Gastroesophageal sphincter (tissue), 4 donors: ENCODE results near the gene SDK1. TPM values are rescaled to one million over a fixed set of nuclear protein-coding genes. Genes with fewer than 3 reads are reported as not detected.

Source experiments
- ATAC-seq: fragments of 150-250 bp; one replicate; pipeline ENCODE4 v1.9.1; 2016; ENCODE audit warnings: mild to moderate bottlenecking, moderate library complexity
- H3K27ac ChIP-seq, 4 donors: fragments of 200-600 bp; sonication (generic) in 3 of 4; 1 replicate in 3 of 4; 2 replicates in 1 of 4; pipeline ENCODE4 v1.5.1; 2016 to 2019
- H3K27me3 ChIP-seq: fragments of 200-600 bp; sonication (generic); one replicate; pipeline ENCODE4 v1.5.1; 2019
- H3K36me3 ChIP-seq, 2 donors: fragments of 200-600 bp; sonication (generic); one replicate each; pipeline ENCODE4 v1.5.1; 2019; ENCODE audit warnings: control low read depth in 1 of 2
- H3K4me1 ChIP-seq, 3 donors: fragments of 200-600 bp; sonication (generic); 1 replicate in 2 of 3; 2 replicates in 1 of 3; pipeline ENCODE4 v1.5.1; 2016 to 2019; ENCODE audit warnings: control low read depth in 2 of 3
- H3K4me3 ChIP-seq, 2 donors: fragments of 200-600 bp; sonication (generic); one replicate each; pipeline ENCODE4 v1.5.1; 2019; ENCODE audit warnings: mild to moderate bottlenecking in 1 of 2, moderate library complexity in 1 of 2
- H3K9me3 ChIP-seq, 3 donors: fragments of 200-600 bp; sonication (generic); one replicate each; pipeline ENCODE4 v1.5.1; 2017 to 2019; ENCODE audit warnings: control low read depth in 2 of 3
- CTCF ChIP-seq, 4 experiments: fragments of 200-600 bp in 2 of 4; fragments of 450-650 bp in 2 of 4; sonication (generic) in 1 of 4; IDR thresholded peaks; one replicate each; pipeline ENCODE4 v1.5.1; 2017 to 2019; ENCODE audit warnings: antibody characterized with exemption in 4 of 4, mild to moderate bottlenecking in 2 of 4, moderate library complexity in 2 of 4
- EP300 ChIP-seq: sonication (generic); formaldehyde crosslinking; IDR thresholded peaks from one replicate; pipeline ENCODE4 v1.6.1; 2017; ENCODE audit warnings: antibody characterized with exemption, mild to moderate bottlenecking
- POLR2A ChIP-seq, 2 donors: fragments of 450-650 bp; IDR thresholded peaks; one replicate each; pipeline ENCODE4 v1.6.1; 2017; ENCODE audit warnings: antibody characterized with exemption in 2 of 2, mild to moderate bottlenecking in 2 of 2, moderate library complexity in 1 of 2
- POLR2AphosphoS5 ChIP-seq: sonication (generic); formaldehyde crosslinking; IDR thresholded peaks from one replicate; pipeline ENCODE4 v1.6.1; 2017; ENCODE audit warnings: antibody characterized with exemption
- WGBS, 2 donors: methylation state at CpG; one replicate each; pipeline ENCODE4 v1.1.5; 2018; ENCODE audit warnings: low coverage in 1 of 2; 5-methylcytosine and 5-hydroxymethylcytosine counted together
- total RNA-seq, 4 donors: library from RNA; depleted of rRNA; stranded (reverse); fragments of >200 nt; gene quantifications; one replicate each; pipeline ENCODE4 v1.1.0, GENCODE V29; 2016

The SDK1 gene
- total RNA-seq, 4 donors from 2014 or later = 6.1 to 13.6 (median 8.7) TPM

DNA sequence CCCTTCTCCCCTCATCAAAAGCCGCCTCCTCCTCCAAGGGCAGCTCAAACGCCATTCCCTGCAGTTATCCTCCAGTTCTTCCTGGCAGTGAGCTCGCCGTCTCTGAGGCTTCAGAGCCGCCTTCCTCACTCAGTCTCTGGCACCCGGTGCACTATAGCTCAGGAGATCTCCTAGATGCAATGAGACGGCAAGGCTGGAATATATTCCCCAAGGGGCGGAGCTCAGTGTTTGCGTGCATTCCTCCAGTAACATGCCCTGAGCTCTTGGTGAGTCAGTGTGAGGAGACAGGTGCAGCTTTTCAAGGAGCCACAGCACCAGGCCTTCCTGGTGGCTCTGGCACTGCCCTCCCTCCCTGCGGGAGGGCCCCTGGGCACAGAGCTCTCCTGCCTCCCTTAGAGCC lies 868.4 kb downstream of the SDK1 start:
- TF ChIP-seq CTCF (IDR thresholded peaks at IDR 0.05) = no peak
- no peak for TF ChIP-seq POLR2AphosphoS5
- no peak for TF ChIP-seq POLR2A (IDR thresholded peaks at IDR 0.05)
- no peak for TF ChIP-seq EP300
- Histone ChIP-seq H3K27me3 (no peaks in the 10 kb centered on the region), H3K27ac (no peak overlapping the region), H3K36me3 (no peaks in the 10 kb centered on the region), H3K4me1 (no peaks in the 10 kb centered on the region), H3K4me3 (no peak overlapping the region), H3K9me3 (no peaks in the 10 kb centered on the region)
- 100% methylated on average over 2 of the region's 10 CpGs; no CpG with 5 or more reads in 1 of the 2 donors for WGBS, 2 donors
- no peak for ATAC-seq

DNA sequence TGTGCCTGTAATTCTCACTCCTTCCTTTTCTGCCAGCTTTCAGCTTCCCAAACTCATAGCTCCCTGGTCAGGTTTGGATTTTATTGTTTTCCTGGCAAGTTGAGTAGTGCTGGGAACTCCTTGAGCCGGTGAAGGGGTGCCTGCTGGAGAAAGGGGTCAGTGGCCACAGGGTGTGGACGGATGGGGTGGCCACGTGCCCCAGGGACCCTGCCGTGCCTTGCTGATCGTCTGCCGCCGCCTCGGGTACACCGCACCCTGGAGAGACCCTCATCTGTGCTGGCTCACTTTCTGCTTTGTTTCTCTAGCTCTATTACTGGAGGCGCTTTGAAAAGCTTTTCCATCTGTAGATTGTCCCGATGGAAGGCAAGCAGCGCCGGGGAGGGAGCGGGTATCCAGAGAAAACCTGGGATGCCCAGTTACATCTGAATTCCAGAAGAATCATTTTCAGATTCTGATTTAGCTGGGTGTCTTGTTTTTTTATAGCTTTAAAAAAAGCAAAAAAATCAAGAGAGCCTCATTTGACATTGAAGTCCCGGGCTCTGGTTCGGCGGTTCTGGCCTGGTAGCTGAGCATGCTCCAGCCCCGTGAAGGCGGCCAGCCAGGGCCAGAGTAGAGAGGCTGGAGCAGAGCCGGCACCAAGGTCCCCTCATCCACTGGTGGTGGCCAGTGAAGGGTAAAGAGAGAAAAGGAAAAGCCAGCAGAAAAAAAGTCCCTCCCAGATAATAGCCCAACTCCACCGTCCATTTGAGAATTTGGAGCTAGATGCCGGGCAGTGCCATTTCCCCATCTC lies 870.1 kb downstream of the SDK1 start:
- no peaks in the 10 kb centered on the region for H3K27me3 ChIP-seq
- H3K36me3 ChIP-seq = no peaks in the 10 kb centered on the region
- WGBS, 2 donors = 91% methylated on average over 7 of the region's 22 CpGs; no CpG with 5 or more reads in 1 of the 2 donors
- H3K9me3 ChIP-seq = no peaks in the 10 kb centered on the region
- no peak for ATAC-seq
- no peak overlapping the region for H3K4me3 ChIP-seq
- no peak overlapping the region for H3K27ac ChIP-seq
- TF ChIP-seq POLR2AphosphoS5 (no peak), EP300 (no peak), CTCF (IDR thresholded peaks at IDR 0.05) (no peak), POLR2A (IDR thresholded peaks at IDR 0.05) (no peak)
- no peaks in the 10 kb centered on the region for H3K4me1 ChIP-seq

GRCh38 chr7:4172883-4173282 lies 871.8 kb downstream of the SDK1 start:
- H3K27ac ChIP-seq = no peak overlapping the region
- no peaks in the 10 kb centered on the region for H3K36me3 ChIP-seq
- no peaks in the 10 kb centered on the region for H3K4me1 ChIP-seq
- H3K4me3 ChIP-seq = no peak overlapping the region
- TF ChIP-seq EP300 (no peak), CTCF (IDR thresholded peaks at IDR 0.05) (no peak), POLR2A (IDR thresholded peaks at IDR 0.05) (no peak), POLR2AphosphoS5 (no peak)
- no peaks in the 10 kb centered on the region for H3K27me3 ChIP-seq
- no peaks in the 10 kb centered on the region for H3K9me3 ChIP-seq
- no CpG with 5 or more reads among the region's 12 CpGs for WGBS, 2 donors
- no peak for ATAC-seq

GRCh38 chr7:4173615-4174014 lies 872.6 kb downstream of the SDK1 start:
- Histone ChIP-seq H3K4me1 (no peaks in the 10 kb centered on the region), H3K27ac (no peak overlapping the region), H3K4me3 (no peak overlapping the region), H3K36me3 (no peaks in the 10 kb centered on the region), H3K27me3 (no peaks in the 10 kb centered on the region), H3K9me3 (no peaks in the 10 kb centered on the region)
- no peak for ATAC-seq
- 88 to 100% methylated on average over 1 to 4 of the region's 9 CpGs for WGBS, 2 donors
- TF ChIP-seq CTCF (IDR thresholded peaks at IDR 0.05) (no peak), EP300 (no peak), POLR2AphosphoS5 (no peak), POLR2A (IDR thresholded peaks at IDR 0.05) (no peak)

GRCh38 chr7:4174016-4174415 lies 873.0 kb downstream of the SDK1 start:
- H3K27me3 ChIP-seq = no peaks in the 10 kb centered on the region
- TF ChIP-seq POLR2A (IDR thresholded peaks at IDR 0.05) = no peak
- no peak for TF ChIP-seq CTCF (IDR thresholded peaks at IDR 0.05)
- TF ChIP-seq POLR2AphosphoS5 = no peak
- TF ChIP-seq EP300 = no peak
- no peak overlapping the region for H3K4me3 ChIP-seq
- no CpG with 5 or more reads among the region's 8 CpGs for WGBS, 2 donors
- no peaks in the 10 kb centered on the region for H3K4me1 ChIP-seq
- H3K27ac ChIP-seq = no peak overlapping the region
- ATAC-seq = no peak
- H3K9me3 ChIP-seq = no peaks in the 10 kb centered on the region
- H3K36me3 ChIP-seq = no peaks in the 10 kb centered on the region
